ENCODE results near the gene HNRNPA2B1. TPM values are rescaled to one million over a fixed set of nuclear protein-coding genes. Genes with fewer than 3 reads are reported as not detected.
"Not testable (repeated sequence)": the region's sequence is repeated elsewhere in the genome, so short reads cannot be mapped to it uniquely, and the experiment has no call there.

The HNRNPA2B1 gene
- total RNA-seq, 2 donors from 2014 or later: 491 to 882 TPM

GRCh38 chr7:26169271-26169670 is 31.3 kb downstream of the HNRNPA2B1 start:
- H3K36me3 Mint-ChIP-seq (ENCODE audit: low read depth): peaks cover 65% of the 10 kb centered on the region
- H3K27me3 Mint-ChIP-seq: no peaks in the 10 kb centered on the region
- H3K4me1 Mint-ChIP-seq: peaks cover 27% of the 10 kb centered on the region
- H3K4me3 Mint-ChIP-seq: no peak overlapping the region
- no peak overlapping the region for H3K27ac Mint-ChIP-seq
- no peaks in the 10 kb centered on the region for H3K9me3 Mint-ChIP-seq
- ATAC-seq (replicated peaks): no peak

DNA sequence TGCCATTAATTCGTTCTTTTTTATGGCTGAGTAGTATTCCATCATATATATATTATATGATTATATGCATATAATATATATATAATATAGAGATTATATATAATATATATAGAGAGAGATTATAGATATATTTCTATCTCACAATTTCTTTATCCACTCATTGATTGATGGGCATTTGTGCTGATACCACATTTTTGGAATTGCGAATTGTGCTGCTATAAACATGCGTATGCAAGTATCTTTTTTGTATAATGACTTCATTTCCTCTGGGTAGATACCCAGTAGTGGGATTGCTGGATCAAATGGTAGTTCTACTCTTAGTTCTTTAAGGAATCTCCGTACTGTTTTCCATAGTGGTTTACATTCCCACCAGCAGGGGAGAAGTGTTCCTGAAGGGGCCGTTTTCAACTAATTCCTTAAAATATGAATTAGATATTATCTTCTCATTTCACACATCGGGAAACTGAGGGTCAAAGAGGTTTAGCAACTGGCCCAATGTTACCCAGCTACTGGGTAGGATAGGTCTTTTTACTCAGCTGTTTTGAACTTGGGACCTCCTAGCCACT is 32.0 kb downstream of the HNRNPA2B1 start:
- H3K27me3 Mint-ChIP-seq: no peaks in the 10 kb centered on the region
- H3K36me3 Mint-ChIP-seq (ENCODE audit: low read depth): peaks cover 57% of the 10 kb centered on the region
- no peak overlapping the region for H3K4me3 Mint-ChIP-seq
- no peaks in the 10 kb centered on the region for H3K9me3 Mint-ChIP-seq
- peaks cover 19% of the 10 kb centered on the region for H3K4me1 Mint-ChIP-seq
- no peak overlapping the region for H3K27ac Mint-ChIP-seq
- ATAC-seq (replicated peaks): no peak

- peak; percentile 82 for ATAC-seq (replicated peaks)
- peak overlapping the region; percentile 67 for H3K4me3 Mint-ChIP-seq
- H3K36me3 Mint-ChIP-seq (ENCODE audit: low read depth): peaks cover 46% of the 10 kb centered on the region
- peak overlapping the region; percentile 85 for H3K27ac Mint-ChIP-seq
- no peaks in the 10 kb centered on the region for H3K9me3 Mint-ChIP-seq
- peaks cover 24% of the 10 kb centered on the region for H3K4me1 Mint-ChIP-seq
- no peaks in the 10 kb centered on the region for H3K27me3 Mint-ChIP-seq
These were observed 33.1 kb downstream of the HNRNPA2B1 start for GRCh38 chr7:26167303-26167934.

GRCh38 chr7:26166684-26167266 is 33.8 kb downstream of the HNRNPA2B1 start:
- peak overlapping the region; percentile 85 for H3K27ac Mint-ChIP-seq
- peak overlapping the region; percentile 67 for H3K4me3 Mint-ChIP-seq
- H3K4me1 Mint-ChIP-seq: peaks cover 24% of the 10 kb centered on the region
- ATAC-seq (replicated peaks): peak; percentile 94
- H3K36me3 Mint-ChIP-seq (ENCODE audit: low read depth): peaks cover 40% of the 10 kb centered on the region
- no peaks in the 10 kb centered on the region for H3K9me3 Mint-ChIP-seq
- H3K27me3 Mint-ChIP-seq: no peaks in the 10 kb centered on the region

DNA sequence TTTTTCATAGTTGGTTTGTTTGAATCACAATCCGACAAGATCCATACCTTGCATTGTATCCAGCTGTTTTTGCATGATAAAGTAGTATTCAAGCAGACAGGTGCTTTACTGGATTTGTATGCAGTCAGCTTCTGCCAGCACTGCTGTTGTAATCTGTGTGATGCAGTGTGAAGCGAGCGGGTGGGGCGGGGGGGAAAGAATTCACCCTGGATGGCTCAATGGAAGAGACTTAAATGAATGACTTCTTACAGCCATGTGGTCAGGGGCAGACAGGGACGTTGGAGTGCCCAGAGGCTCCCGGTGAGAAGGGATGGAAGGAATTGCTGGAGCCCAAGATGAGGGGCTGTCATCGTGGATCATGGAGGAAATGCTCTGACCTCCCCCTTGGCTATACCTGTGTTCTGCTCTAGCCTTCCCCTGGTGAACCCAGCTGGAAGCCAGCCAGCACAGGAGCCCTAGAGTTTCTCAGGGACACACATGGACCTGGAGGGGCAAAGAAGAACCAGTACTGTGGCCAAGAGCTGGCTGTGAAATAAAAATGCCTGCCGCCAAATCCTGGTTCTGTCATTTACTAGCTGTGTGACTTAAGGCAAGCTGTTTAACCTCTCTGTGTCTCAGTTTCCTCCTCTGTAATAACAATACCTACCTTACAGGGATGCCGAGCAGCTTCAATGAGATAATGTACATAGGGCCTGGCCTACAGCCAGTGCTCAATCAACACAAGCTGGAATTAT is 34.4 kb downstream of the HNRNPA2B1 start:
- peak overlapping the region; percentile 67 for H3K4me3 Mint-ChIP-seq
- peak overlapping the region; percentile 85 for H3K27ac Mint-ChIP-seq
- peaks cover 37% of the 10 kb centered on the region for H3K36me3 Mint-ChIP-seq (ENCODE audit: low read depth)
- no peaks in the 10 kb centered on the region for H3K9me3 Mint-ChIP-seq
- peak; percentile 41 for ATAC-seq (replicated peaks)
- H3K4me1 Mint-ChIP-seq: peaks cover 24% of the 10 kb centered on the region
- no peaks in the 10 kb centered on the region for H3K27me3 Mint-ChIP-seq

GRCh38 chr7:26163804-26164203 is 36.7 kb downstream of the HNRNPA2B1 start:
- Mint-ChIP-seq H3K4me3 (peak overlapping the region; percentile 11), H3K4me1 (peaks cover 36% of the 10 kb centered on the region)
- H3K9me3 Mint-ChIP-seq: not testable (repeated sequence)

DNA sequence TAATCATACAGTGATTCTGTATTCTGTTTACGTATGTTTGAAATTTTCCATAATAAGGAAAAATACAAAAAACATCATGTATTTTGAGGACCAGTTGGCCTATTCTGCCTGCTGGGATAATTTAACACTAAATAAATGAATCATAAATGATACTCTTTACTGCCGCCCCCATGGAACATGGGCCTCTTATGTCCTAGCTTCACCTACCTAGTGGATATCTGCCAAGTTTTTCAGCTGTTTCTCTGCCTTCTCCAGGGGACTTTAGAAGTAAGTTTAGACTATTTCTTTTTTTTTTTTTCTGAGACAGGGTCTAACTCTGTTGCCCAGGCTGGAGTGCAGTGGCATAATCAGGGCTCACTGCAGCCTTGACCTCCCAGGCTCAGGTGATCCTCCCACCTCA is 38.1 kb downstream of the HNRNPA2B1 start:
- Mint-ChIP-seq H3K27me3 (no peaks in the 10 kb centered on the region), H3K36me3 (ENCODE audit: low read depth) (peaks cover 38% of the 10 kb centered on the region), H3K4me3 (peak overlapping the region; percentile 2), H3K27ac (no peak overlapping the region), H3K4me1 (peaks cover 47% of the 10 kb centered on the region), H3K9me3 (peaks cover 3% of the 10 kb centered on the region)
- ATAC-seq (replicated peaks): no peak

More at GRCh38 chr7:26163804-26164203, 36.7 kb downstream of the HNRNPA2B1 start:
- not testable (repeated sequence) for H3K27me3 Mint-ChIP-seq; ATAC-seq (replicated peaks); H3K27ac Mint-ChIP-seq
- peaks cover 32% of the 10 kb centered on the region for H3K36me3 Mint-ChIP-seq (ENCODE audit: low read depth)

DNA sequence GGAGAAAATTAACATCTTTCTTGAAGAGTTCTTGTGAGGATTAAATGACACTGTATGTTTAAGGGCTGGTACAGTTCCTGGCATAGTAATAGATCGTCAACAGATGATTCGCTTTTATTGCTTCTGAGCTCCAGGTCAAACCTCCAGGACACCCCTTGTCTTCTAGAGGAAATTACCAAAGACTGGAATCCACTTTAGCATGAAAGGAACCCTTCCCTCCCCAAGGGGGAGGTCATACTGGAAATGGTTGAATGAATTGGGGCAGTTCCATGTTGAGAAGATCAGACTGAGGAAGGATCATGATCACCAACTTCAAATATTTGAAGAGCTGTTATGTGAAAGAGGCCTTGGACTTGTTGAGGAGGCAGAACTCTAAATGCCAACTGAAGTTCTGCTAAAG is 39.6 kb downstream of the HNRNPA2B1 start:
- no peak for ATAC-seq (replicated peaks)
- Mint-ChIP-seq H3K9me3 (peaks cover 3% of the 10 kb centered on the region), H3K36me3 (ENCODE audit: low read depth) (peaks cover 28% of the 10 kb centered on the region), H3K27ac (no peak overlapping the region), H3K27me3 (no peaks in the 10 kb centered on the region), H3K4me1 (peaks cover 35% of the 10 kb centered on the region), H3K4me3 (no peak overlapping the region)

- Mint-ChIP-seq H3K27me3 (no peaks in the 10 kb centered on the region), H3K36me3 (ENCODE audit: low read depth) (peaks cover 40% of the 10 kb centered on the region), H3K9me3 (peaks cover 3% of the 10 kb centered on the region), H3K4me1 (peaks cover 38% of the 10 kb centered on the region), H3K4me3 (peak overlapping the region; percentile 95), H3K27ac (peak overlapping the region; percentile 95)
- no peak for ATAC-seq (replicated peaks)
These were observed 41.3 kb downstream of the HNRNPA2B1 start for GRCh38 chr7:26159243-26159642.

DNA sequence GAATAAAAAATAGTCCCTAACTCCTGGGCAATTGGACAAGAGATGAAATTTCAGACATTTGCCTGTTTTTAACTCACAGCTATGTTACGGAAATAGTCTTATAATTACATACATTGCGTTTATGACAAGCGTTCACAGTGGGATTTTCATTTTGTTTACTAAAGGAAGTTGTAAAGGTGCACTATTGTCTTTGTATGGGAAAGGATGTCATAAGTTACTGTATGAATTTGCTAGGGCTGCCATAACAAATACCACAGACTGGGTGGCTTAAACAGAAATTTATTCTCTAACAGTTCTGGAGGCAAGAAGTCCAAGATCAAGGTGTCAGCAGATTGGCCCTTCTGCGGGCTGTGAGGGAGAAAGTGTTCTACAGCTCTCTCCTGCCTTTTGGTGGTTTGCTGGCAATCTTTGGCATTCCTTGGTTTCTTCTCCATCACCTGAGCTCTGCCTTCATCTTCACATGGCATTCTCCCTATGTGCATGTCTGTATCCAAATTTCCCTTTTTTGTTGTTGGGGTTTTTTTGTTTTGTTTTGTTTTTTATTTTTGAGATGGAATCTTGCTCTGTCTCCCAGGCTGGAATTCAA is 42.9 kb downstream of the HNRNPA2B1 start:
- H3K27ac Mint-ChIP-seq: peak overlapping the region; percentile 95
- H3K36me3 Mint-ChIP-seq (ENCODE audit: low read depth): peaks cover 54% of the 10 kb centered on the region
- peaks cover 3% of the 10 kb centered on the region for H3K9me3 Mint-ChIP-seq
- H3K4me1 Mint-ChIP-seq: peaks cover 39% of the 10 kb centered on the region
- H3K4me3 Mint-ChIP-seq: peak overlapping the region; percentile 95
- no peak for ATAC-seq (replicated peaks)
- no peaks in the 10 kb centered on the region for H3K27me3 Mint-ChIP-seq

- no peaks in the 10 kb centered on the region for H3K27me3 Mint-ChIP-seq
- H3K4me3 Mint-ChIP-seq: peak overlapping the region; percentile 95
These were observed 43.8 kb downstream of the HNRNPA2B1 start for GRCh38 chr7:26156451-26157420.

GRCh38 chr7:26155531-26156375 is 44.8 kb downstream of the HNRNPA2B1 start:
- Mint-ChIP-seq H3K9me3 (peaks cover 3% of the 10 kb centered on the region), H3K27me3 (no peaks in the 10 kb centered on the region), H3K4me3 (peak overlapping the region; percentile 95), H3K36me3 (ENCODE audit: low read depth) (peaks cover 46% of the 10 kb centered on the region), H3K4me1 (peaks cover 51% of the 10 kb centered on the region), H3K27ac (peak overlapping the region; percentile 95)
- ATAC-seq (replicated peaks): no peak

More at GRCh38 chr7:26156451-26157420, 43.8 kb downstream of the HNRNPA2B1 start:
- Mint-ChIP-seq H3K27ac (peak overlapping the region; percentile 95), H3K4me1 (peaks cover 41% of the 10 kb centered on the region), H3K9me3 (peaks cover 3% of the 10 kb centered on the region), H3K36me3 (ENCODE audit: low read depth) (peaks cover 54% of the 10 kb centered on the region)
- peak; percentile 49 for ATAC-seq (replicated peaks)
